HepG2 (cell line): Measurements from ENCODE around the gene BPI. TPM values are rescaled to one million over a fixed set of nuclear protein-coding genes. Genes with fewer than 3 reads are reported as not detected.
A peak's percentile ranks its signal among the peaks of the same experiment; 100 is the strongest.

Experiments
- ARID2 ChIP-seq: sonication (generic); formaldehyde crosslinking; IDR thresholded peaks from 2 replicates; pipeline ENCODE4 v1.8.1; 2022; ENCODE audit warnings: mild to moderate bottlenecking, missing genetic modification reagents, borderline replicate concordance
- ARNT2 ChIP-seq: sonication (generic); formaldehyde crosslinking; IDR thresholded peaks from 2 replicates; pipeline ENCODE4 v1.8.0; 2022; ENCODE audit warnings: mild to moderate bottlenecking, low read depth, missing genetic modification reagents, moderate library complexity
- BATF2 ChIP-seq: sonication (generic); formaldehyde crosslinking; IDR thresholded peaks from 2 replicates; pipeline ENCODE4 v1.8.0; 2022; ENCODE audit warnings: mild to moderate bottlenecking, missing genetic modification reagents, moderate library complexity
- CEBPB ChIP-seq: IDR thresholded peaks from 2 replicates; pipeline ENCODE4 v1.6.1; 2011; ENCODE audit warnings: low read depth, low read length, improper control_type of control experiment, borderline replicate concordance
- CREB1 ChIP-seq, 2 experiments: fragments of 450-650 bp in 1 of 2; IDR thresholded peaks; 2 replicates each; pipeline ENCODE4 v1.6.1; 2016 to 2017; ENCODE audit warnings: control low read depth in 1 of 2, mild to moderate bottlenecking in 1 of 2, missing compliant biosample characterization in 1 of 2, missing genetic modification characterization in 1 of 2
- CSRNP1 ChIP-seq: sonication (generic); formaldehyde crosslinking; IDR thresholded peaks from 2 replicates; pipeline ENCODE4 v1.8.1; 2023; ENCODE audit warnings: mild to moderate bottlenecking, missing genetic modification reagents
- FIP1L1 ChIP-seq: fragments of 200-400 bp; formaldehyde crosslinking; IDR thresholded peaks from 2 replicates; pipeline ENCODE4 v1.6.1; 2018; ENCODE audit warnings: low read depth, mild to moderate bottlenecking, low read length, moderate library complexity, borderline replicate concordance; ENCODE audit not compliant: insufficient read depth
- KDM1A ChIP-seq: IDR thresholded peaks from 2 replicates; pipeline ENCODE4 v1.6.1; 2016; ENCODE audit warnings: missing compliant biosample characterization
- KLF9 ChIP-seq: IDR thresholded peaks from 2 replicates; pipeline ENCODE4 v1.6.1; 2016; ENCODE audit warnings: low read depth
- MXD3 ChIP-seq: IDR thresholded peaks from 2 replicates; pipeline ENCODE4 v1.6.1; 2016; ENCODE audit warnings: mild to moderate bottlenecking, missing biosample characterization, missing genetic modification reagents
- NAIF1 ChIP-seq: sonication (generic); formaldehyde crosslinking; IDR thresholded peaks from 2 replicates; pipeline ENCODE4 v1.5.0; 2020; ENCODE audit warnings: mild to moderate bottlenecking, missing genetic modification reagents, borderline replicate concordance
- NFE2L1 ChIP-seq: sonication (generic); formaldehyde crosslinking; IDR thresholded peaks from 2 replicates; pipeline ENCODE4 v1.4.0; 2020; ENCODE audit warnings: missing genetic modification reagents, mild to moderate bottlenecking, borderline replicate concordance
- TBX2 ChIP-seq: sonication (generic); formaldehyde crosslinking; IDR thresholded peaks from 2 replicates; pipeline ENCODE4 v1.5.0; 2020; ENCODE audit warnings: missing genetic modification reagents, mild to moderate bottlenecking, borderline replicate concordance
- TOE1 ChIP-seq: sonication (generic); formaldehyde crosslinking; IDR thresholded peaks from 2 replicates; pipeline ENCODE4 v1.4.0; 2020; ENCODE audit warnings: mild to moderate bottlenecking, missing genetic modification reagents
- ZBTB44 ChIP-seq: sonication (generic); formaldehyde crosslinking; IDR thresholded peaks from 2 replicates; pipeline ENCODE4 v1.4.0; 2020; ENCODE audit warnings: missing genetic modification reagents
- ZNF30 ChIP-seq: sonication (generic); formaldehyde crosslinking; IDR thresholded peaks from 2 replicates; pipeline ENCODE4 v1.5.0; 2020; ENCODE audit warnings: mild to moderate bottlenecking, missing genetic modification reagents
- ZNF33A ChIP-seq: sonication (generic); formaldehyde crosslinking; IDR thresholded peaks from 2 replicates; pipeline ENCODE4 v1.5.1; 2020; ENCODE audit warnings: missing genetic modification reagents, mild to moderate bottlenecking, moderate library complexity, borderline replicate concordance
- ZUFSP ChIP-seq: sonication (generic); formaldehyde crosslinking; IDR thresholded peaks from 2 replicates; pipeline ENCODE4 v1.9.0; 2021; ENCODE audit warnings: missing genetic modification reagents, mild to moderate bottlenecking, borderline replicate concordance
- polyA plus RNA-seq, 8 experiments: library from polyadenylated mRNA; depleted of rRNA in 3 of 8; stranded (reverse) in 7 of 8; unstranded in 1 of 8; fragments of >200 nt; fragmentation: Illumina TruSeq in 4 of 8; extraction: Trizol in 4 of 8; gene quantifications; 2 replicates each; pipeline versions ENCODE4 v1.2.1 to v1.2.3, GENCODE V29; 2011 to 2016; ENCODE audit warnings: low read depth in 4 of 8, missing spikeins in 1 of 8, mixed read lengths in 1 of 8; ENCODE audit not compliant: insufficient read depth in 1 of 8
- total RNA-seq, 5 experiments: library from RNA; depleted of rRNA; stranded (reverse); fragments of >200 nt; fragmentation: Illumina TruSeq; extraction: Trizol; gene quantifications; 2 replicates each; pipeline ENCODE4 v1.2.3, GENCODE V29; 2016; ENCODE audit warnings: low read depth in 1 of 5

Gene BPI
- total and polyA plus RNA-seq, 2 of the 13 experiments (the other 11 are each of a cell fraction or from before 2014, with no cell fraction given): not detected

- TF ChIP-seq KLF9 (no peak), CREB1 (IDR thresholded peaks at IDR 0.05) (peak; percentile 51; the same call in 1 of the 2 replicates), CREB1 (CRISPR knock-in tag; IDR thresholded peaks at IDR 0.05) (no peak), NFE2L1 (CRISPR knock-in tag) (no peak), ZNF30 (CRISPR knock-in tag) (no peak), TBX2 (CRISPR knock-in tag) (no peak), ARID2 (no peak), TOE1 (CRISPR knock-in tag) (no peak), ZUFSP (CRISPR knock-in tag) (no peak), ARNT2 (no peak), MXD3 (CRISPR knock-in tag) (no peak), CEBPB (no peak), ZBTB44 (no peak), CSRNP1 (CRISPR knock-in tag) (no peak), NAIF1 (no peak), KDM1A (CRISPR knock-in tag) (no peak), ZNF33A (CRISPR knock-in tag) (no peak), BATF2 (CRISPR knock-in tag) (no peak), FIP1L1 (no peak)
Measured at GRCh38 chr20:38337561-38338140, 33.7 kb downstream of the BPI start (continued).
